HepG2 (cell line): ENCODE measurements around the gene RASL10A.

ENCODE experiments used
- BRD4 ChIP-seq: sonication (generic); formaldehyde crosslinking; IDR thresholded peaks from 2 replicates; pipeline ENCODE4 v1.4.0; 2020; ENCODE audit warnings: missing genetic modification reagents
- CHD2 ChIP-seq: IDR thresholded peaks from 2 replicates; pipeline ENCODE4 v1.6.1; 2011; ENCODE audit warnings: low read depth, low read length, improper control_type of control experiment
- CREB1 ChIP-seq, 2 experiments: fragments of 450-650 bp in 1 of 2; IDR thresholded peaks; 2 replicates each; pipeline ENCODE4 v1.6.1; 2016 to 2017; ENCODE audit warnings: control low read depth in 1 of 2, mild to moderate bottlenecking in 1 of 2, missing compliant biosample characterization in 1 of 2, missing genetic modification characterization in 1 of 2
- EHMT2 ChIP-seq: fragments of 200-600 bp; sonication (generic); IDR thresholded peaks from 2 replicates; pipeline ENCODE4 v1.7.0; 2017; ENCODE audit warnings: antibody characterized with exemption, low read depth, low read length, borderline replicate concordance
- MNT ChIP-seq: fragments of 450-650 bp; IDR thresholded peaks from 2 replicates; pipeline ENCODE4 v1.6.1; 2016
- PHF8 ChIP-seq: sonication (generic); formaldehyde crosslinking; IDR thresholded peaks from 2 replicates; pipeline ENCODE4 v1.5.0; 2020; ENCODE audit warnings: missing genetic modification reagents
- RFX5 ChIP-seq: IDR thresholded peaks from 2 replicates; pipeline ENCODE4 v1.6.1; 2011; ENCODE audit warnings: low read depth, low read length, improper control_type of control experiment
- ZFP62 ChIP-seq: sonication (generic); formaldehyde crosslinking; IDR thresholded peaks from 2 replicates; pipeline ENCODE4 v1.4.0; 2020; ENCODE audit warnings: missing genetic modification reagents
- ZNF18 ChIP-seq: sonication (generic); formaldehyde crosslinking; IDR thresholded peaks from 2 replicates; pipeline ENCODE4 v1.8.0; 2022; ENCODE audit warnings: mild to moderate bottlenecking, missing genetic modification reagents; ENCODE audit not compliant: insufficient replicate concordance
- ZNF552 ChIP-seq: sonication (generic); formaldehyde crosslinking; IDR thresholded peaks from 2 replicates; pipeline ENCODE4 v1.9.0; 2022; ENCODE audit warnings: missing genetic modification reagents, mild to moderate bottlenecking, borderline replicate concordance
- ZNF556 ChIP-seq: sonication (generic); formaldehyde crosslinking; IDR thresholded peaks from 2 replicates; pipeline ENCODE4 v1.4.0; 2020; ENCODE audit warnings: mild to moderate bottlenecking, missing genetic modification reagents, borderline replicate concordance
- TF ChIP-seq, protein P1 (sequence below): sonication (generic); formaldehyde crosslinking; IDR thresholded peaks from 2 replicates; pipeline ENCODE4 v1.5.0; 2020; ENCODE audit warnings: mild to moderate bottlenecking, missing genetic modification reagents, moderate library complexity

DNA sequence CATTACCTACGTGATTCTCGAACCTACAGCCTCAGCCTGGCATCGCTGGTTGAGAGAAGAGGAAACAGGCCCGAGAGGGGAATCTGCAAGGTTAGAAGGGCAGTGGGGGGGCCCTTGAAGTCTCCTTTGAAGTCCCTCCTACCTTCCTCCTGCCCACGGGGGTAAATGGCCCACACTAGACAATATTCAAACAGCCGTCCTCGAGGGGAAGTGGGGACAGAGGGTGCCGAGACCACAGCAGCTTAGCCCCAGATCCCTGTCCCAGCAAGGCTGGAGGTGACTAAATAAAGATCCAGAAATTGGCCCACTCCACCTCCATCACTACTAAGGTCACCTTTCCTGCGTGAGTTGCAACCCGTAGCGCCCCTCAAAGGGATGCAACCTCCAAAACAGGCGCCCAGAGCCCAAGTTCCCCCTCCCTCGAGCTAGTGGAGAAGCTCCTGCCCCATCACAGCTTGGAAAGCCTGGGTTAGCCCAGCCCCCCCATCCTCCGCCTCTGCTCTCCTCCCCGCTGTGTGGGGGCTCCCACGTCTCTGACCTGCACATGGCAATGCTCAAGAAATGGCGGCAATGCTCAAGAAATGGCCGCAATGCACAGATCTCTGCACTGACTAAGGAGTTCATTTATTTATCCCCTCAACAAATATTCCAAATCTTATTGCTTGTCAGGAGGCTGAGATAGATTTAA lies 788 bp upstream of the RASL10A start:
- no peak for TF ChIP-seq CHD2
- no peak for TF ChIP-seq RFX5
- TF ChIP-seq, protein P1, sequence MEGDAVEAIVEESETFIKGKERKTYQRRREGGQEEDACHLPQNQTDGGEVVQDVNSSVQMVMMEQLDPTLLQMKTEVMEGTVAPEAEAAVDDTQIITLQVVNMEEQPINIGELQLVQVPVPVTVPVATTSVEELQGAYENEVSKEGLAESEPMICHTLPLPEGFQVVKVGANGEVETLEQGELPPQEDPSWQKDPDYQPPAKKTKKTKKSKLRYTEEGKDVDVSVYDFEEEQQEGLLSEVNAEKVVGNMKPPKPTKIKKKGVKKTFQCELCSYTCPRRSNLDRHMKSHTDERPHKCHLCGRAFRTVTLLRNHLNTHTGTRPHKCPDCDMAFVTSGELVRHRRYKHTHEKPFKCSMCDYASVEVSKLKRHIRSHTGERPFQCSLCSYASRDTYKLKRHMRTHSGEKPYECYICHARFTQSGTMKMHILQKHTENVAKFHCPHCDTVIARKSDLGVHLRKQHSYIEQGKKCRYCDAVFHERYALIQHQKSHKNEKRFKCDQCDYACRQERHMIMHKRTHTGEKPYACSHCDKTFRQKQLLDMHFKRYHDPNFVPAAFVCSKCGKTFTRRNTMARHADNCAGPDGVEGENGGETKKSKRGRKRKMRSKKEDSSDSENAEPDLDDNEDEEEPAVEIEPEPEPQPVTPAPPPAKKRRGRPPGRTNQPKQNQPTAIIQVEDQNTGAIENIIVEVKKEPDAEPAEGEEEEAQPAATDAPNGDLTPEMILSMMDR (CRISPR knock-in tag), result no peak
- no peak for TF ChIP-seq PHF8 (CRISPR knock-in tag)
- no peak for TF ChIP-seq BRD4 (CRISPR knock-in tag)
- no peak for TF ChIP-seq CREB1 (IDR thresholded peaks at IDR 0.05)
- TF ChIP-seq CREB1 (CRISPR knock-in tag; IDR thresholded peaks at IDR 0.05), result no peak
- TF ChIP-seq ZNF18, result no peak
- TF ChIP-seq MNT, result no peak
- no peak for TF ChIP-seq ZNF556 (CRISPR knock-in tag)
- TF ChIP-seq ZFP62, result no peak
- no peak for TF ChIP-seq EHMT2
- no peak for TF ChIP-seq ZNF552 (CRISPR knock-in tag)
